Left lung (tissue), 10 donors: ENCODE data around the gene NFATC4. TPM values are rescaled to one million over a fixed set of nuclear protein-coding genes. Genes with fewer than 3 reads are reported as not detected.
A peak's percentile ranks its signal among the peaks of the same experiment; 100 is the strongest.
"Not testable (repeated sequence)": the region's sequence is repeated elsewhere in the genome, so short reads cannot be mapped to it uniquely, and the experiment has no call there.

Source experiments
- ATAC-seq: fragments of 200-7000 bp; cut with Tn5 transposase; one replicate; pipeline ENCODE4 v1.9.1; 2020; ENCODE audit warnings: moderate library complexity
- DNase-seq, 4 donors: peaks; one replicate each; pipeline ENCODE4 v3.0.0-alpha.2; 2013 to 2020
- H3K27ac ChIP-seq, 2 donors: fragments of 200-600 bp; sonication (generic) in 1 of 2; one replicate each; pipeline versions ENCODE4 v1.5.0 to v1.8.0; 2020 to 2021
- H3K27me3 ChIP-seq, 2 donors: fragments of 200-600 bp; sonication (generic) in 1 of 2; one replicate each; pipeline versions ENCODE4 v1.5.0 to v1.8.0; 2020 to 2021
- H3K36me3 ChIP-seq, 2 donors: fragments of 200-600 bp; sonication (generic) in 1 of 2; one replicate each; pipeline versions ENCODE4 v1.5.0 to v1.8.0; 2020 to 2021
- H3K4me1 ChIP-seq, 2 donors: fragments of 200-600 bp; one replicate each; pipeline ENCODE4 v1.8.0; 2021
- H3K4me3 ChIP-seq, 2 donors: fragments of 200-600 bp; sonication (generic) in 1 of 2; one replicate each; pipeline versions ENCODE4 v1.5.0 to v1.8.0; 2020 to 2021; ENCODE audit warnings: mild to moderate bottlenecking in 1 of 2
- H3K9me3 ChIP-seq, 2 donors: fragments of 200-600 bp; sonication (generic) in 1 of 2; one replicate each; pipeline versions ENCODE4 v1.5.0 to v1.8.0; 2020 to 2021
- intact Hi-C, 2 donors: fragments of 100-400 bp; cut with DNase I; formaldehyde crosslinking; loops; one replicate each; pipeline versions ENCODE4 v1.11.2 to v1.14.2; 2022
- polyA plus RNA-seq, 6 donors: library from polyadenylated mRNA; unstranded; fragments of 120-200 nt; gene quantifications; one replicate each; pipeline ENCODE4 v1.2.1, GENCODE V29; 2013; ENCODE audit not compliant: insufficient read length in 6 of 6
- total RNA-seq, 2 donors: library from RNA; stranded (reverse); fragmentation: NEBNext Ultra II Directional; extraction: Animal tissue kit (Norgen Biotek cat#: 25700); gene quantifications; one replicate each; pipeline ENCODE4 v1.2.1, GENCODE V29; 2021
- TF ChIP-seq, protein P1 (sequence below), 2 donors: fragments of 200-600 bp; sonication (generic) in 1 of 2; IDR thresholded peaks; one replicate each; pipeline versions ENCODE4 v1.5.0 to v1.8.0; 2021; ENCODE audit warnings: antibody characterized with exemption in 2 of 2
- donor health status: DM: no; HTN: yes; CAD: no.
- donor health status: DM: no; HTN: no; CAD: no.

NFATC4 gene
- total and polyA plus RNA-seq, 8 donors = 39.4 to 102 (median 81.1) TPM

DNA sequence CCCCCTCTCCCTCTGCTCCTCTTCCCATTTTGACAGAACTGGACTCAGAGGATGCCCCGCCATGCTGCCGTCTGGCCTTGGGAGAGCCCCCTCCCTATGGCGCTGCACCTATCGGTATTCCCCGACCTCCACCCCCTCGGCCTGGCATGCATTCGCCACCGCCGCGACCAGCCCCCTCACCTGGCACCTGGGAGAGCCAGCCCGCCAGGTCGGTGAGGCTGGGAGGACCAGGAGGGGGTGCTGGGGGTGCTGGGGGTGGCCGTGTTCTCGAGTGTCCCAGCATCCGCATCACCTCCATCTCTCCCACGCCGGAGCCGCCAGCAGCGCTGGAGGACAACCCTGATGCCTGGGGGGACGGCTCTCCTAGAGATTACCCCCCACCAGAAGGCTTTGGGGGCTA lies 1.5 kb downstream of the NFATC4 start:
- TF ChIP-seq, protein P1, sequence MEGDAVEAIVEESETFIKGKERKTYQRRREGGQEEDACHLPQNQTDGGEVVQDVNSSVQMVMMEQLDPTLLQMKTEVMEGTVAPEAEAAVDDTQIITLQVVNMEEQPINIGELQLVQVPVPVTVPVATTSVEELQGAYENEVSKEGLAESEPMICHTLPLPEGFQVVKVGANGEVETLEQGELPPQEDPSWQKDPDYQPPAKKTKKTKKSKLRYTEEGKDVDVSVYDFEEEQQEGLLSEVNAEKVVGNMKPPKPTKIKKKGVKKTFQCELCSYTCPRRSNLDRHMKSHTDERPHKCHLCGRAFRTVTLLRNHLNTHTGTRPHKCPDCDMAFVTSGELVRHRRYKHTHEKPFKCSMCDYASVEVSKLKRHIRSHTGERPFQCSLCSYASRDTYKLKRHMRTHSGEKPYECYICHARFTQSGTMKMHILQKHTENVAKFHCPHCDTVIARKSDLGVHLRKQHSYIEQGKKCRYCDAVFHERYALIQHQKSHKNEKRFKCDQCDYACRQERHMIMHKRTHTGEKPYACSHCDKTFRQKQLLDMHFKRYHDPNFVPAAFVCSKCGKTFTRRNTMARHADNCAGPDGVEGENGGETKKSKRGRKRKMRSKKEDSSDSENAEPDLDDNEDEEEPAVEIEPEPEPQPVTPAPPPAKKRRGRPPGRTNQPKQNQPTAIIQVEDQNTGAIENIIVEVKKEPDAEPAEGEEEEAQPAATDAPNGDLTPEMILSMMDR (IDR thresholded peaks at IDR 0.05) = no peak
- H3K36me3 ChIP-seq = no peaks in the 10 kb centered on the region
- H3K27me3 ChIP-seq = peaks cover 0 to 58% of the 10 kb centered on the region in 2 donors
- no peaks in the 10 kb centered on the region for H3K9me3 ChIP-seq
- intact Hi-C loops = loop anchor here in 1 of 2 donors (5.0 kb wide), 1 partner anchor 63 kb away; no protein-coding TSS in a partner anchor
- ATAC-seq (no peak), DNase-seq (no peak)
- no peak overlapping the region for H3K27ac ChIP-seq
- H3K4me3 ChIP-seq = no peak overlapping the region
- peaks cover 5 to 29% of the 10 kb centered on the region in 2 donors for H3K4me1 ChIP-seq

- peak in 1 of 4 donors; percentile 79 for DNase-seq
- TF ChIP-seq, protein P1 (IDR thresholded peaks at IDR 0.05) = no peak
- no peak overlapping the region for H3K4me3 ChIP-seq
- intact Hi-C loops = loop anchor here in 1 of 2 donors (5.0 kb wide), 1 partner anchor 62 kb away; no protein-coding TSS in a partner anchor
- no peak for ATAC-seq
- peaks cover 5 to 26% of the 10 kb centered on the region in 2 donors for H3K4me1 ChIP-seq
- H3K9me3 ChIP-seq = no peaks in the 10 kb centered on the region
- H3K36me3 ChIP-seq = no peaks in the 10 kb centered on the region
- no peak overlapping the region for H3K27ac ChIP-seq
- peaks cover 0 to 54% of the 10 kb centered on the region in 2 donors for H3K27me3 ChIP-seq
Measured at GRCh38 chr14:24369907-24370687, 2.1 kb downstream of the NFATC4 start.

GRCh38 chr14:24370748-24371147 lies 2.8 kb downstream of the NFATC4 start:
- Histone ChIP-seq H3K4me3 (no peak overlapping the region), H3K9me3 (no peaks in the 10 kb centered on the region), H3K36me3 (no peaks in the 10 kb centered on the region), H3K4me1 (peaks cover 5 to 20% of the 10 kb centered on the region in 2 donors), H3K27ac (no peak overlapping the region), H3K27me3 (peaks cover 0 to 48% of the 10 kb centered on the region in 2 donors)
- TF ChIP-seq, protein P1 (IDR thresholded peaks at IDR 0.05) = no peak
- intact Hi-C loops = no loop called here
- no peak for ATAC-seq
- no peak for DNase-seq

DNA sequence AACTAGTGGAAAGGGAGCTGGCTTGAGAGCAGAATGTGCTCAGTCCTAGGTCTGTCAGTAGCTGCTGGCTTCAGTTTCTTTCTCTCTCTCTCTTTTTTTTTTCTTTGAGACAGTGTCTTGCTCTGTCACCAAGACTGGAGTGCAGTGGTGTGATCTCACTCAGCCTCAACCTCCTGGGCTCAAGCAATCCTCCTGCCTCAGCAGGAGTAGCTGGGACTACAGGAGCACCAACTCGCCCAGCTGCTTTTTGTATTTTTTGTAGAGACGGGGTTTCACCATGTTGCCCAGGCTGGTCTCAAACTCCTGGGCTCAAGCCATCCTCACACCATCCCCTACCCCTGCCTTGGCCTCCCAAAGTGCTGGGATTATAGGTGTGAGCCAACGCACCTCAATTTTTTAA lies 3.6 kb downstream of the NFATC4 start:
- intact Hi-C loops, H3K27ac ChIP-seq, H3K4me3 ChIP-seq, H3K36me3 ChIP-seq, H3K9me3 ChIP-seq, ATAC-seq, DNase-seq: not testable (repeated sequence)
- Histone ChIP-seq H3K4me1 (peaks cover 0 to 11% of the 10 kb centered on the region in 2 donors), H3K27me3 (peaks cover 0 to 39% of the 10 kb centered on the region in 2 donors)

- intact Hi-C loops = no loop called here
- Histone ChIP-seq H3K27ac (no peak overlapping the region), H3K9me3 (no peaks in the 10 kb centered on the region), H3K4me3 (no peak overlapping the region), H3K4me1 (no peaks in the 10 kb centered on the region), H3K36me3 (no peaks in the 10 kb centered on the region), H3K27me3 (peaks cover 0 to 27% of the 10 kb centered on the region in 2 donors)
- TF ChIP-seq, protein P1 (IDR thresholded peaks at IDR 0.05) = no peak
- peak in 1 of 4 donors; percentile 45 for DNase-seq
- no peak for ATAC-seq
Measured at GRCh38 chr14:24372701-24373416, 4.9 kb downstream of the NFATC4 start.
